Measurements from ENCODE around the gene BLTP1. TPM values are rescaled to one million over a fixed set of nuclear protein-coding genes. Genes with fewer than 3 reads are reported as not detected.
A peak's percentile ranks its signal among the peaks of the same experiment; 100 is the strongest.

Gene BLTP1
- total and polyA plus RNA-seq, 2 of the 13 experiments (the other 11 are each of a cell fraction or from before 2014, with no cell fraction given) = 27.7 to 33.1 TPM

DNA sequence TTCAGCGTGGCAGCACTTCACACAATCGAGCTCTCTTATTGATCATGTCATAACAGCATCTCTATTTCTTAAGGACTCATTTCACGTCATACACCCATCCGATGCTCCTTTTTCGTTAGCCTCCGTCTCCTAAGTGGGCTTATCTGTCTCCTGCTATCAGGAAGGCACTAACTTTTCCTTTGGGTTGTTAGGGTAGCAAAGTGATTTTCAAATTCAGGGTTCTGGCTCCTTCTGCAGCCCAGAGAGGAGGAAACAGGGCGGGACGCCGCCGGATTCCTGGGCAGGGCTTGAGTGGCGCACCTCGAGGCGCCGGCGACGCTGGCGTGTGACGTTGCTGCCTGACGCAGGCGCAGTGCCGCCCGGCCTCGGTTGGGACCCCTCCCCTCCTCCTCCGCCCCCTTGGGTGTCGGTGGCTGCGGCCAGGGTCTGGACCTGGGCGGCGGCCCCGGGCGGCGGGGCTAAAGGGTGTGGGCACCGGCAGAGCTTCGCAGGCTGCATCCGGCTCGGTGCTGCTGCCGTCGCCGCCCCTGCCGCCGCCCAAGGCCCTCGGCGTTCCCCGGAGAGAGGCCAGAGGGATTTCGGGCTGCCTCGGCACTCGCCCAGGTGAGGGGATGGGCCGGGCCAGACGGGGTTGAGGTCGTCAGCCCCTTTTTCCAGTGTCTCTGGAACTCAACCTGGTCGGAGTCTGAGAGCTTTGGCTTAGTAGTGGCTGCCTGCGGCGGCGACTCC lies at the start of gene BLTP1 (continued):
- TF ChIP-seq, protein P1, sequence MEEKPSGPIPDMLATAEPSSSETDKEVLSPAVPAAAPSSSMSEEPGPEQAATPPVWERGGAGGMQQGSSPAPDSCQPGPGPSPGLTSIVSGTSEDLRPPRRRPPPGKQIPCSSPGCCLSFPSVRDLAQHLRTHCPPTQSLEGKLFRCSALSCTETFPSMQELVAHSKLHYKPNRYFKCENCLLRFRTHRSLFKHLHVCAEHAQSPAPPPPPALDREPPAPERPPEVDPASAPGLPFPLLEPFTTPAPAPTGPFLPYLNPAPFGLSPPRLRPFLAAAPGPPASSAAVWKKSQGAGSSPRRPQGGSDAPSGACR (CRISPR knock-in tag; IDR thresholded peaks at IDR 0.05) = peak; percentile 69
- peak; percentile 88 for TF ChIP-seq PHF8 (CRISPR knock-in tag; IDR thresholded peaks at IDR 0.05)
- no peak for TF ChIP-seq RARG (CRISPR knock-in tag; IDR thresholded peaks at IDR 0.05; ENCODE audit: low read depth)
- 0 out of 2 replicates have a peak, but pooled peaks have one; percentile 47 for TF ChIP-seq IRF2 (CRISPR knock-in tag; IDR thresholded peaks at IDR 0.05)
- TF ChIP-seq CC2D1A (CRISPR knock-in tag; IDR thresholded peaks at IDR 0.05) = 0 out of 2 replicates have a peak, but pooled peaks have one; percentile 26
- TF ChIP-seq NBN (conservative IDR thresholded peaks at IDR 0.05) = no peak
- TF ChIP-seq POLR2AphosphoS2 (IDR thresholded peaks at IDR 0.05; ENCODE audit: low read depth, low read length) = no peak
- no peak for TF ChIP-seq ZNF12 (CRISPR knock-in tag; IDR thresholded peaks at IDR 0.05)
- TF ChIP-seq GABPA (IDR thresholded peaks at IDR 0.05; ENCODE audit: low read depth, low read length) = no peak
- TF ChIP-seq GABPA (CRISPR knock-in tag; IDR thresholded peaks at IDR 0.05; ENCODE audit: low read depth) = no peak
- TF ChIP-seq, protein P2, sequence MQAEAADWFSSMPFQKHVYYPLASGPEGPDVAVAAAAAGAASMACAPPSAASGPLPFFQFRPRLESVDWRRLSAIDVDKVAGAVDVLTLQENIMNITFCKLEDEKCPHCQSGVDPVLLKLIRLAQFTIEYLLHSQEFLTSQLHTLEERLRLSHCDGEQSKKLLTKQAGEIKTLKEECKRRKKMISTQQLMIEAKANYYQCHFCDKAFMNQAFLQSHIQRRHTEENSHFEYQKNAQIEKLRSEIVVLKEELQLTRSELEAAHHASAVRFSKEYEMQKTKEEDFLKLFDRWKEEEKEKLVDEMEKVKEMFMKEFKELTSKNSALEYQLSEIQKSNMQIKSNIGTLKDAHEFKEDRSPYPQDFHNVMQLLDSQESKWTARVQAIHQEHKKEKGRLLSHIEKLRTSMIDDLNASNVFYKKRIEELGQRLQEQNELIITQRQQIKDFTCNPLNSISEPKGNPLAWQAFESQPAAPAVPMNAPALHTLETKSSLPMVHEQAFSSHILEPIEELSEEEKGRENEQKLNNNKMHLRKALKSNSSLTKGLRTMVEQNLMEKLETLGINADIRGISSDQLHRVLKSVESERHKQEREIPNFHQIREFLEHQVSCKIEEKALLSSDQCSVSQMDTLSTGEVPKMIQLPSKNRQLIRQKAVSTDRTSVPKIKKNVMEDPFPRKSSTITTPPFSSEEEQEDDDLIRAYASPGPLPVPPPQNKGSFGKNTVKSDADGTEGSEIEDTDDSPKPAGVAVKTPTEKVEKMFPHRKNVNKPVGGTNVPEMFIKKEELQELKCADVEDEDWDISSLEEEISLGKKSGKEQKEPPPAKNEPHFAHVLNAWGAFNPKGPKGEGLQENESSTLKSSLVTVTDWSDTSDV (CRISPR knock-in tag; IDR thresholded peaks at IDR 0.05) = 0 out of 2 replicates have a peak, but pooled peaks have one; percentile 45
- TF ChIP-seq FOXJ3 (CRISPR knock-in tag; IDR thresholded peaks at IDR 0.05; ENCODE audit: borderline replicate concordance) = no peak; the same call in 1 of the 2 replicates
- TF ChIP-seq, protein P3, sequence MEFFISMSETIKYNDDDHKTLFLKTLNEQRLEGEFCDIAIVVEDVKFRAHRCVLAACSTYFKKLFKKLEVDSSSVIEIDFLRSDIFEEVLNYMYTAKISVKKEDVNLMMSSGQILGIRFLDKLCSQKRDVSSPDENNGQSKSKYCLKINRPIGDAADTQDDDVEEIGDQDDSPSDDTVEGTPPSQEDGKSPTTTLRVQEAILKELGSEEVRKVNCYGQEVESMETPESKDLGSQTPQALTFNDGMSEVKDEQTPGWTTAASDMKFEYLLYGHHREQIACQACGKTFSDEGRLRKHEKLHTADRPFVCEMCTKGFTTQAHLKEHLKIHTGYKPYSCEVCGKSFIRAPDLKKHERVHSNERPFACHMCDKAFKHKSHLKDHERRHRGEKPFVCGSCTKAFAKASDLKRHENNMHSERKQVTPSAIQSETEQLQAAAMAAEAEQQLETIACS (CRISPR knock-in tag; IDR thresholded peaks at IDR 0.05) = no peak
- TF ChIP-seq PCBP1 (IDR thresholded peaks at IDR 0.05; ENCODE audit: borderline replicate concordance, low read depth, low read length) = no peak
- TF ChIP-seq HOXA7 (CRISPR knock-in tag; IDR thresholded peaks at IDR 0.05) = no peak
- TF ChIP-seq RBM22 (optimal IDR thresholded peaks at IDR 0.05; ENCODE audit: low read length) = no peak
- TF ChIP-seq NCOA2 (CRISPR knock-in tag; IDR thresholded peaks at IDR 0.05) = no peak
- TF ChIP-seq ARHGAP35 (CRISPR knock-in tag; IDR thresholded peaks at IDR 0.05; ENCODE audit: borderline replicate concordance) = peak; percentile 54; the same call in 1 of the 2 replicates
- TF ChIP-seq NR2F6 (IDR thresholded peaks at IDR 0.05) = no peak
- TF ChIP-seq NR2F6 (CRISPR knock-in tag; IDR thresholded peaks at IDR 0.05) = no peak
- TF ChIP-seq ZNF670 (CRISPR knock-in tag; IDR thresholded peaks at IDR 0.05; ENCODE audit: borderline replicate concordance) = no peak; the same call in none of the 2 replicates
- no peak for TF ChIP-seq ZNF777 (CRISPR knock-in tag; IDR thresholded peaks at IDR 0.05)
- TF ChIP-seq SP140L (CRISPR knock-in tag; IDR thresholded peaks at IDR 0.05; ENCODE audit: borderline replicate concordance) = no peak
- TF ChIP-seq, protein P4, sequence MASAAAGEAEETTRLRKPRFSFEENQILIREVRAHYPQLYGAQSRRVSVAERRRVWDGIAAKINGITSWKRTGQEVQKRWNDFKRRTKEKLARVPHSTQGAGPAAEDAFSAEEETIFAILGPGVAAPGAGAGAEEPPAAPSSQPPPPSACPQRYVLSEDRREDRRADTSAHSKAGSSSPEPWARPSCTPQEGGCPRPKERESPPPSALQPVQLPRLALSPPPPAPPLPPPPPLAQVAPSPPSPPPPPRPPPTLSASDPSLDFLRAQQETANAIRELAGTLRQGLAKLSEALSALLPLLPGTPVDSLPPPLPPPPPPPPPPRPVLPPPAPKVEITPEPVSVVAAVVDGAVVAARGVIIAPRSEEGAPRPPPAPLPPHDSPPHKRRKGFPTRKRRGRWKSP (CRISPR knock-in tag; IDR thresholded peaks at IDR 0.05) = 0 out of 2 replicates have a peak, but pooled peaks have one; percentile 17
- no peak for TF ChIP-seq KLF15 (CRISPR knock-in tag; IDR thresholded peaks at IDR 0.05; ENCODE audit: borderline replicate concordance)
- TF ChIP-seq, protein P5, sequence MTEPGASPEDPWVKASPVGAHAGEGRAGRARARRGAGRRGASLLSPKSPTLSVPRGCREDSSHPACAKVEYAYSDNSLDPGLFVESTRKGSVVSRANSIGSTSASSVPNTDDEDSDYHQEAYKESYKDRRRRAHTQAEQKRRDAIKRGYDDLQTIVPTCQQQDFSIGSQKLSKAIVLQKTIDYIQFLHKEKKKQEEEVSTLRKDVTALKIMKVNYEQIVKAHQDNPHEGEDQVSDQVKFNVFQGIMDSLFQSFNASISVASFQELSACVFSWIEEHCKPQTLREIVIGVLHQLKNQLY (CRISPR knock-in tag; IDR thresholded peaks at IDR 0.05) = no peak

All from HepG2 (cell line).